HG02610 (cell line): ENCODE results near the gene ZSCAN2.
"Not testable (repeated sequence)": the region's sequence is repeated elsewhere in the genome, so short reads cannot be mapped to it uniquely, and the experiment has no call there.

Source experiments
- ATAC-seq: cut with Tn5 transposase; IDR thresholded peaks from one replicate; pipeline ENCODE4 v1.9.1; 2021; ENCODE audit warnings: mild to moderate bottlenecking, moderate library complexity; ENCODE audit not compliant: unreplicated experiment

Gene ZSCAN2

GRCh38 chr15:84634228-84634837, 33.5 kb downstream of the ZSCAN2 start:
- ATAC-seq, result no peak

- no peak for ATAC-seq
Measured at GRCh38 chr15:84638103-84638502, 37.3 kb downstream of the ZSCAN2 start.

DNA sequence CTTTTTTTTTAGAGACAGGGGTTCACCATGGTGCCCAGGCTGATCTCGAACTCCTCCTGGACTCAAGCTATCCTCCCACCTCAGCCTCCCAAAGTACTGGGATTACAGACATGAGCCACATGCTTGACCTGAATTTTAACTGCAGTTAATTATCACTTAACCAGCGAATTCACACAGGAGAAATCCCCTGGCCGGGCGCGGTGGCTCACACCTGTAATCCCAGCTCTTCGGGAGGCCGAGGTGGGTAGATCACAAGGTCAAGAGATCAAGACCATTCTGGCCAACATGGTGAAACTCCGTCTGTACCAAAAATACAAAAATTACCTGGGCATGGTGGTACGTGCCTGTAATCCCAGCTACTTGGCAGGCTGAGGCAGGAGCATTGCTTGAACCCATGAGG, 41.1 kb downstream of the ZSCAN2 start:
- not testable (repeated sequence) for ATAC-seq

DNA sequence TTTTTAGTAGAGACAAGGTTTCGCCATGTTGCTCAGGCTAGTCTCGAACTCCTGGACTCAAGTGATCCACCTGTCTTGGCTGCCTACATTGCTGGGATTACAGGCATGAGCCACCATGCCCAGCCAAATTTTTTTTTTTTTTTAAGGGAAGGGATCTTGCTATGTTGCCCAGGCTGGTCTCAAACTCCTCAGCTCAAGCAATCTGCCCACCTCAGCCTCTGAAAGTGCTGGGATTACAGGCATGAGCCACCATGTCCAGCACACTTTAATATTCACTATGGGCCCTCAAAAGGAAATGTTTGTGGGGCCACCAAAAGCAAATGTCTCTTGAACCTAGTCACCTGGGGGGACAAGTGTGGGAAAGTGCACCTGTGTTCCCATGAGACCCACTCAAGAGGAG, 41.8 kb downstream of the ZSCAN2 start:
- not testable (repeated sequence) for ATAC-seq

DNA sequence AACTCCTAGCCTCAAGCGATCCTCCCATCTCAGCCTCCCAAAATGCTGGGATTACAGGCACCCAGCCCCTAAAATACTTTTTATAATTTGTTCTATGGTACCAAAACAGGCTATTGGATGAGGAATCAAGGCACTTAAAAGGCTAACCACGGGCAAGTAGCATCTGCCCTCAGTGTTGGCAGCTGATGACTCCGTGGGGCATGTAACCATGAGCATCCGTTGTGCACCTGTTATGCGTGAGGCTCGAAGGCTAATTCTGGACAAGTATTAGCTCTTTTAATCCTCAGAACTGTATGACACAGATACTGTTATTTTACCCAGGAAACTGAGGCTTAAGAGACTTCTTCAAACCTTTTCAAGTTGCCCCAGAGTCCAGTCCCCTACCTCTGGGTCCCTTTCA, 43.0 kb downstream of the ZSCAN2 start:
- ATAC-seq, result no peak

GRCh38 chr15:84645496-84645895, 44.7 kb downstream of the ZSCAN2 start:
- no peak for ATAC-seq

DNA sequence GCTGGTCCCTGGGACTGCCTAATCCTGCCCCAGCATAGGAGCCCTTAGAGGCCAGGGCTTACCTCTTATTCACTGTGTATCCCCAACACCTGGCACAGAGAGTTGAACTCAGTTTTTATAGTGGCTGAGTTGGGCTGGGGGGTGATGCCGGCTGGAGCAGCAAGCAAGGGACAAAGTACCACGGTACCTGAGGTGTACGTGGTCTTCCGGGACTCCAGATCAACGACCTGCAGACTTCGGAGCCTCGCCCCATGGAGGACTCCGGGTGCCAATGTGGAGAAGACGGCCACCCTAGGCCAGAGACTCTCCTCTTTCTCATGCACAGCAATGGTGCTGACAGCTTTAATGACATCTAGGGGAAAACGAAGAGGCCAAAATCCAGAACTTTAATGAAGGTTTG, 45.2 kb downstream of the ZSCAN2 start:
- ATAC-seq, result no peak

- ATAC-seq, result no peak
Measured at GRCh38 chr15:84647726-84648125, 46.9 kb downstream of the ZSCAN2 start.

- no peak for ATAC-seq
Measured at GRCh38 chr15:84648539-84648938, 47.7 kb downstream of the ZSCAN2 start.

- no peak for ATAC-seq
Measured at GRCh38 chr15:84649706-84650105, 48.9 kb downstream of the ZSCAN2 start.

- no peak for ATAC-seq
Measured at GRCh38 chr15:84653584-84653909, 52.7 kb downstream of the ZSCAN2 start.

- ATAC-seq, result peak; percentile 90
Measured at GRCh38 chr15:84653910-84654688, 53.3 kb downstream of the ZSCAN2 start, which contains the start of gene WDR73. TSS of gene WDR73 (minus strand) at chr15:84654283. CDS start at chr15:84654274, 9 bp downstream.

DNA sequence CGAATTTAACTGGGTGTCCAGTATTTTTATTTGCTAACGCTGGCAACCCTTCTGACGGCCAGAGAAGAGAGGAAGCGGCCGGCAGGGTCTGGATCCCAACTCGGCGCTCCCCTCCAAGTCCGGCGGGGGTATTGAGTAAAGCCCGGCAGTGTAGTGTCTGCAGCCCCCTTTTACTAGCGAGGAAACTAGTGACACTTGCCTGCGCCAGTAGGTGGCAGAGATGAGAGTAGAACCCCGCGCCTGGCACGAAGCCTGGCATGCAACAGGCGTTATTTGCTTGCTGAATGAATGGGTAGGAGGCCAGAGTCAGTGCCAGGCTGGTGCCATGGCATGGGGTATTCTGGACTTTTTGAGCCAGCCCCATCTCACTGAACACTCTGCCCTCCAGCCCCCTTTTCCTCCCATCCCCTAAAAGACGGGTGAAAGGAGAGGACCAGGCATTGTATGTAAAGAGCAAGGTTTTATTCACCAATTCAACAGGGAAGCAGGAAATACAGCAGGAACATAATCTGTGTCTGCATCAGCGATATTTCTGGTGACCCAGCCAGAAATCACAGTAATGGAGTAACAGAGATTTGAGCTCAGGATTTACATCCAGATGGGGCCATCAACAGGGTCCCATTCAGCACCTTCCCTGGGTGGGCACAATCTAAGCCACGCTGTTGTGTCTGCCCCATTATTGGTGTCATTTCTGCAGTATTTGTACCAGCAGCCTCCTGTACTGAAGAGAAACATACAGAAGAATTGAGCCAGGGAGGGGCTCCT, 54.1 kb downstream of the ZSCAN2 start:
- ATAC-seq, result peak; percentile 30

- no peak for ATAC-seq
Measured at GRCh38 chr15:84656972-84657371, 56.2 kb downstream of the ZSCAN2 start.

- no peak for ATAC-seq
Measured at GRCh38 chr15:84657748-84658079, 56.9 kb downstream of the ZSCAN2 start.

DNA sequence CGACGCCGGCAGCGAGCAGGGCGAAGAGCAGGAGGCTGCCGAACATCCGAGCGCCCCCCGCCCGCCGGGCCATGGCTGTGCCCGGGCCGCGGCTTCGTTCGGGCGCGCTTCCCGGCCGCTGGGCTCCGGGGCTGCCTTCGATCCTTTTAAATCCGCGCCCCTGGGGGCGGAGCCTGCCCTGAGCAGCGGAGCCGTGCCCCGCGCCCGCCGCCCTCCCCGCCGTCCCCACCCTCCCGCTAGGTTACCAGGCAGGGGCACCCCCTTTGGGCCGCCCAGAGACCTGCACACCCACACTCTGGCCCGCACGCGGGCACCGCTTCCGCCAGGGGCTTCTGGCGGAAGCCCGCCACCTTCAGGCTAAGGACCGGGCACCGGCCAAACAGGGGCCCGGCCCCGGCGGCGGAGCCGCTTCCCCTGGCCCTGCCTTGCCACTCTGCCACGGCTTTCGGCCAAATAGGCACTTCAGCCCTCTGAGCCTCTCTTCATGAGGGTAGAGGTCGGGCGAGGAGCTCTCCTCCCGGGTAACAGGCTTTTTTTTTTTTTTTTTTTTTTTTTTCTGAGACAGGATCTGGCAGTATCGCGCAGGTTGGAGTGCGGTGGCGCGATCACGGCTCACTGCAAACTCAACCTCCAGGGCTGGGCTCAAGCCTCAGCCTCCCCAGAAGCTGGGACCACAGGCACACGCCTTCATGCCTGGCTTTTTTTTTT, 57.4 kb downstream of the ZSCAN2 start, which contains the start of gene NMB:
Gene NMB (minus strand): TSS at position 120 of the 708 bp plus-strand sequence. CDS start 47 bp downstream, at position 73.
- peak; percentile 56 for ATAC-seq

- ATAC-seq, result no peak
Measured at GRCh38 chr15:84658788-84659411, 58.1 kb downstream of the ZSCAN2 start.

GRCh38 chr15:84659904-84660781, 59.3 kb downstream of the ZSCAN2 start:
- no peak for ATAC-seq

DNA sequence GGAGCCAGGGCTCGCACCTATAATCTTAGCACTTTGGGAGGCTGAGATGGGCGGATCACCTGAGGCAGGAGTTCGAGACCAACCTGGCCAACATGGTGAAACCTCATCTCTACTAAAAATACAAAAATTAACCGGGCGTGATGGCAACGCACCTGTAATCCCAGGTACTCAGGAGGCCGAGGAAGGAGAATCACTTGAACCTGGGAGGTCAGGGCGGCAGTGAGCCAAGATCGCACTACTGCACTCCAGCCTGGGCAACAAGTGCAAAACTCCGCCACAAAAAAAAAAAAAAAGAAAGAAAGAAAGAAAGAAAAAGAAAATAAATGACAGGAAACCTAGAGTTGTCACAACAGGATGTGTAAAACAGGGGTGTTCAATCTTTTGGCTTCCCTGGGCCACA, 60.2 kb downstream of the ZSCAN2 start:
- no peak for ATAC-seq

GRCh38 chr15:84666373-84666772, 65.6 kb downstream of the ZSCAN2 start:
- no peak for ATAC-seq
